BLaER1 (cell line): ENCODE results near the gene TRAF3.

Experiments used
- H3K27ac ChIP-seq: shearing (Covaris generic); formaldehyde crosslinking; 2 replicates; pipeline ENCODE4 v1.8.1; 2022
- H3K27me3 ChIP-seq: shearing (Covaris generic); formaldehyde crosslinking; 2 replicates; pipeline ENCODE4 v1.8.1; 2022
- H3K36me3 ChIP-seq: shearing (Covaris generic); formaldehyde crosslinking; 2 replicates; pipeline ENCODE4 v1.8.1; 2022
- H3K4me1 ChIP-seq: shearing (Covaris generic); formaldehyde crosslinking; 2 replicates; pipeline ENCODE4 v1.8.1; 2022
- H3K4me2 ChIP-seq: shearing (Covaris generic); formaldehyde crosslinking; 2 replicates; pipeline ENCODE4 v1.8.1; 2022
- H3K4me3 ChIP-seq: shearing (Covaris generic); formaldehyde crosslinking; 2 replicates; pipeline ENCODE4 v1.8.1; 2022
- H3K9ac ChIP-seq: shearing (Covaris generic); formaldehyde crosslinking; 2 replicates; pipeline ENCODE4 v1.8.1; 2022
- H3K9me3 ChIP-seq: shearing (Covaris generic); formaldehyde crosslinking; 2 replicates; pipeline ENCODE4 v1.8.1; 2022
- H4K20me1 ChIP-seq: shearing (Covaris generic); formaldehyde crosslinking; 2 replicates; pipeline ENCODE4 v1.8.1; 2022
- Cebpa-rat ChIP-seq: shearing (Covaris generic); IDR thresholded peaks from 2 replicates; pipeline ENCODE4 v1.8.1; 2022

Gene TRAF3

DNA sequence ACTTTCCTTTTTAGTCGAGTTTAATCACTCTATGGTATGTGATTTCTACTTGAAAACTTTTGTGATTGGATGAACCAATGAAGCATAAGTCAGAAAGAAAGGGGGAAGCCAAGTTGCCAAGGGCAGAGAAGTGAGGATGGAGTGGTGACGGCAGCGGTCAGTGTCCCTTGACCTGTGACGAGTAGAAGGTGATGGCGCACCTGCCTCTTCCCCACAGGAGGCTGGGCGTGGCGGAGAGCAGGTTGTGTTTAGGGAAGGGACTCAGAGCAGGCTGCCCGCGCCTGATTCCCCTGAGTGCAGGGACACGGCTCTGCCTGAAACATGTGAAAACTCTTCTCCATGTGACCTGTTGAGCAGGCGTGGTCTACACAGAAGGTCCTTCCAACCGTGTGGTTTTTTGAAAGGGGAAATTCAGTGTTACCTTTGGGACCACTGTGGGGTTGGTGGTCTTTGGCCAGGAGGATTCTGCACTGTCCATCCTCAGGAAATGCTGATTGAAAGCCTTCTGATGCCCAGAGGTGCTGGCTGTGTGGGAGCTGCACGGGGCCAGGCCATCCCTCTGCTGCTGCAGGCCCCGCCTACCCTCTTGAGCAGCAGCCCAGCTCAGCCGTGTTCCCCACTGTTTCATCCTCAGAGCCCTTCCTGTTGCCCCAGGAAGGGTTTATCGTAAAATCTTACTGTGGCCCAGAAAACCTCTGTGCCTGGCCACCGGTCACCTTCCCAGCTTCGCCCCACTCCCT lies 121.7 kb downstream of the TRAF3 start:
- H3K4me3 ChIP-seq = no peak overlapping the region
- peaks cover 75% of the 10 kb centered on the region for H3K36me3 ChIP-seq
- H3K4me1 ChIP-seq = peaks cover 38% of the 10 kb centered on the region
- no peaks in the 10 kb centered on the region for H3K27me3 ChIP-seq
- H3K9me3 ChIP-seq = no peaks in the 10 kb centered on the region
- TF ChIP-seq Cebpa-rat = no peak
- H3K9ac ChIP-seq = no peak overlapping the region
- H3K27ac ChIP-seq = no peak overlapping the region; the same call in 1 of the 2 replicates
- peak overlapping the region; percentile 8; the same call in 1 of the 2 replicates for H3K4me2 ChIP-seq
- H4K20me1 ChIP-seq = peaks cover 18% of the 10 kb centered on the region; the same call in 1 of the 2 replicates

- H3K27ac ChIP-seq = no peak overlapping the region; the same call in 1 of the 2 replicates
- peaks cover 75% of the 10 kb centered on the region for H3K36me3 ChIP-seq
- no peak overlapping the region for H3K4me3 ChIP-seq
- no peak for TF ChIP-seq Cebpa-rat
- no peaks in the 10 kb centered on the region for H3K9me3 ChIP-seq
- no peaks in the 10 kb centered on the region for H3K27me3 ChIP-seq
- H4K20me1 ChIP-seq = peaks cover 18% of the 10 kb centered on the region; the same call in 1 of the 2 replicates
- peaks cover 38% of the 10 kb centered on the region for H3K4me1 ChIP-seq
- H3K9ac ChIP-seq = no peak overlapping the region
- no peak overlapping the region for H3K4me2 ChIP-seq
These were observed 122.3 kb downstream of the TRAF3 start for GRCh38 chr14:102899516-102899900.

- Histone ChIP-seq H4K20me1 (peaks cover 18% of the 10 kb centered on the region; the same call in 1 of the 2 replicates), H3K4me3 (no peak overlapping the region), H3K36me3 (peaks cover 75% of the 10 kb centered on the region), H3K4me1 (peaks cover 38% of the 10 kb centered on the region), H3K9ac (0 out of 2 replicates have a peak overlapping the region, but pooled peaks have one; percentile 2), H3K27ac (0 out of 2 replicates have a peak overlapping the region, but pooled peaks have one; percentile 54), H3K27me3 (no peaks in the 10 kb centered on the region), H3K4me2 (peak overlapping the region; percentile 42), H3K9me3 (no peaks in the 10 kb centered on the region; the same call in 1 of the 2 replicates)
- no peak for TF ChIP-seq Cebpa-rat
These were observed 123.7 kb downstream of the TRAF3 start for GRCh38 chr14:102900631-102901571.

GRCh38 chr14:102901633-102902032 lies 124.4 kb downstream of the TRAF3 start:
- H3K9me3 ChIP-seq = no peaks in the 10 kb centered on the region; the same call in 1 of the 2 replicates
- peak overlapping the region; percentile 42 for H3K4me2 ChIP-seq
- TF ChIP-seq Cebpa-rat = no peak
- peaks cover 18% of the 10 kb centered on the region; the same call in 1 of the 2 replicates for H4K20me1 ChIP-seq
- peak overlapping the region; percentile 54; the same call in 1 of the 2 replicates for H3K27ac ChIP-seq
- H3K27me3 ChIP-seq = no peaks in the 10 kb centered on the region
- peaks cover 42% of the 10 kb centered on the region for H3K4me1 ChIP-seq
- 0 out of 2 replicates have a peak overlapping the region, but pooled peaks have one; percentile 2 for H3K9ac ChIP-seq
- H3K4me3 ChIP-seq = no peak overlapping the region
- H3K36me3 ChIP-seq = peaks cover 75% of the 10 kb centered on the region

DNA sequence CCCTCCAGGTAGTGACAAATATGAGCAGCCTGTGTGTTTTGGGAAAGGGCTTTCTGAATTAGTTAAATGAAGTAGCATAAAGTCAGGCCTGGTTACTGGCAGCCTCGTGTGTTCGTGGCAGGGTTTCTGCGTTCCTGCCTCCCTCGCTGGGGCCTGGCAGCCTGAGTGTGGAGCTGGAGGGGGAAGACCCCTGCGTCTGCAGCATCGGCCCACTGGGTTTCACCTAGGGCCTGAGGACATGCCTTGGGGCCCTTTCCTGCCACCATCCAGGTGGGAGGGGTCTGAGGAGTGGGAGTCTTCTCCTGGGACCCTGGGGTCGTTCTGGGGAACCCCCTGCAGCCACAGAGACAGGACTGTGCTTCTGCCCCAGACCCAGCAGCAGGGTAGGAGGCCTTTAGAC lies 124.8 kb downstream of the TRAF3 start:
- TF ChIP-seq Cebpa-rat = no peak
- H4K20me1 ChIP-seq = peaks cover 21% of the 10 kb centered on the region
- peaks cover 46% of the 10 kb centered on the region for H3K4me1 ChIP-seq
- H3K27ac ChIP-seq = peak overlapping the region; percentile 54
- H3K4me3 ChIP-seq = no peak overlapping the region
- H3K36me3 ChIP-seq = peaks cover 80% of the 10 kb centered on the region
- H3K4me2 ChIP-seq = peak overlapping the region; percentile 42
- no peaks in the 10 kb centered on the region for H3K27me3 ChIP-seq
- no peaks in the 10 kb centered on the region; the same call in 1 of the 2 replicates for H3K9me3 ChIP-seq
- 0 out of 2 replicates have a peak overlapping the region, but pooled peaks have one; percentile 13 for H3K9ac ChIP-seq

- Histone ChIP-seq H3K4me1 (peaks cover 52% of the 10 kb centered on the region), H4K20me1 (peaks cover 27% of the 10 kb centered on the region), H3K27me3 (no peaks in the 10 kb centered on the region), H3K9me3 (no peaks in the 10 kb centered on the region; the same call in 1 of the 2 replicates), H3K9ac (0 out of 2 replicates have a peak overlapping the region, but pooled peaks have one; percentile 13), H3K4me3 (no peak overlapping the region), H3K4me2 (peak overlapping the region; percentile 42), H3K36me3 (peaks cover 76% of the 10 kb centered on the region), H3K27ac (peak overlapping the region; percentile 54; the same call in 1 of the 2 replicates)
- TF ChIP-seq Cebpa-rat = no peak
These were observed 125.4 kb downstream of the TRAF3 start for GRCh38 chr14:102902523-102903247.

- H3K4me1 ChIP-seq = peaks cover 57% of the 10 kb centered on the region
- H3K27me3 ChIP-seq = no peaks in the 10 kb centered on the region
- H3K4me2 ChIP-seq = no peak overlapping the region
- no peak overlapping the region for H3K27ac ChIP-seq
- H3K9me3 ChIP-seq = no peaks in the 10 kb centered on the region; the same call in 1 of the 2 replicates
- H4K20me1 ChIP-seq = peaks cover 34% of the 10 kb centered on the region
- no peak overlapping the region for H3K4me3 ChIP-seq
- no peak overlapping the region for H3K9ac ChIP-seq
- no peak for TF ChIP-seq Cebpa-rat
- H3K36me3 ChIP-seq = peaks cover 69% of the 10 kb centered on the region
These were observed 126.1 kb downstream of the TRAF3 start for GRCh38 chr14:102903248-102903888.

- Histone ChIP-seq H3K27ac (no peak overlapping the region), H3K4me3 (no peak overlapping the region), H3K9ac (no peak overlapping the region), H3K27me3 (no peaks in the 10 kb centered on the region), H3K9me3 (no peaks in the 10 kb centered on the region; the same call in 1 of the 2 replicates), H4K20me1 (peaks cover 40% of the 10 kb centered on the region), H3K4me1 (peaks cover 57% of the 10 kb centered on the region), H3K36me3 (peaks cover 63% of the 10 kb centered on the region), H3K4me2 (no peak overlapping the region)
- TF ChIP-seq Cebpa-rat = no peak
These were observed 126.8 kb downstream of the TRAF3 start for GRCh38 chr14:102903889-102904512.
